Thymus (tissue), 14 donors: Measurements from ENCODE around the gene SCG5. TPM values are rescaled to one million over a fixed set of nuclear protein-coding genes. Genes with fewer than 3 reads are reported as not detected.
"Not testable (repeated sequence)": the region's sequence is repeated elsewhere in the genome, so short reads cannot be mapped to it uniquely, and the experiment has no call there.

Source experiments
- DNase-seq, 9 donors: peaks; one replicate each; pipeline ENCODE4 v3.0.0-alpha.2; 2013; ENCODE audit warnings: low spot score in 9 of 9, low read depth in 6 of 9, missing footprints in 1 of 9
- H3K27ac ChIP-seq, 2 donors: one replicate each; pipeline ENCODE4 v1.5.1; 2013; ENCODE audit warnings: control low read depth in 1 of 2, low read depth in 1 of 2, low read length in 1 of 2, mild to moderate bottlenecking in 1 of 2, moderate library complexity in 1 of 2
- H3K27me3 ChIP-seq, 2 donors: one replicate each; pipeline ENCODE4 v1.5.1; 2013; ENCODE audit warnings: low read length in 1 of 2; ENCODE audit not compliant: control insufficient read depth in 2 of 2, insufficient read depth in 1 of 2
- H3K36me3 ChIP-seq, 2 donors: one replicate each; pipeline ENCODE4 v1.5.1; 2013; ENCODE audit warnings: low read length in 1 of 2, mild to moderate bottlenecking in 1 of 2, moderate library complexity in 1 of 2; ENCODE audit not compliant: control insufficient read depth in 2 of 2, insufficient read depth in 2 of 2
- H3K4me1 ChIP-seq, 2 donors: one replicate each; pipeline ENCODE4 v1.5.1; 2013; ENCODE audit warnings: low read length in 2 of 2; ENCODE audit not compliant: control insufficient read depth in 2 of 2, insufficient read depth in 2 of 2
- H3K4me3 ChIP-seq, 2 donors: one replicate each; pipeline ENCODE4 v1.5.1; 2013; ENCODE audit warnings: low read length in 2 of 2, control low read depth in 1 of 2, mild to moderate bottlenecking in 1 of 2
- H3K9me3 ChIP-seq, 2 donors: one replicate each; pipeline ENCODE4 v1.5.1; 2013; ENCODE audit warnings: low read length in 1 of 2, mild to moderate bottlenecking in 1 of 2; ENCODE audit not compliant: control insufficient read depth in 2 of 2, insufficient read depth in 1 of 2
- WGBS: extraction: QIAGEN DNeasy Blood & Tissue Kit; methylation state at CpG from one replicate; pipeline ENCODE4 v1.1.7; 2013; 5-methylcytosine and 5-hydroxymethylcytosine counted together
- long read RNA-seq, 10 donors: transcript quantifications; one replicate each; lab custom pipeline, GENCODE V29; 2026
- polyA plus RNA-seq: library from polyadenylated mRNA; stranded (reverse); fragments of 200-250 nt; gene quantifications from one replicate; pipeline ENCODE4 v1.2.3, GENCODE V29; 2013
- total RNA-seq: library from RNA; stranded (reverse); fragments of 120-200 nt; gene quantifications from one replicate; pipeline ENCODE4 v1.2.4, GENCODE V29; 2013
- donor health status: healthy.

SCG5 gene
- 2.0 TPM for total RNA-seq
- 3.4 TPM for polyA plus RNA-seq
- long read RNA-seq, donor 1 = 0 reads
- long read RNA-seq, donor 2 = 0 reads
- long read RNA-seq, donor 3, partial matches to known transcripts = 0 of 1 reads
- long read RNA-seq, donor 3, other reads (novel, unspliced or antisense) = 0 of 1 reads
- long read RNA-seq, donor 4, partial matches to known transcripts = 0 of 2 reads
- long read RNA-seq, donor 4, other reads (novel, unspliced or antisense) = 0 of 2 reads
- long read RNA-seq, donor 5, partial matches to known transcripts = 0 of 3 reads
- long read RNA-seq, donor 5, other reads (novel, unspliced or antisense) = 0 of 3 reads
- long read RNA-seq, donor 6, partial matches to known transcripts = 0 of 1 reads
- long read RNA-seq, donor 6, other reads (novel, unspliced or antisense) = 0 of 1 reads
- long read RNA-seq, donor 7, partial matches to known transcripts = 0 of 1 reads
- long read RNA-seq, donor 7, other reads (novel, unspliced or antisense) = 0 of 1 reads
- long read RNA-seq, donor 8 = 0 reads
- long read RNA-seq, donor 9, partial matches to known transcripts = 0 of 1 reads
- long read RNA-seq, donor 9, other reads (novel, unspliced or antisense) = 0 of 1 reads
- long read RNA-seq, donor 10 = 0 reads

GRCh38 chr15:32641517-32642059 lies at the start of gene SCG5:
Gene SCG5, plus strand, starts transcription at chr15:32641710. Its CDS starts 1,883 bp downstream, at chr15:32643593.
- Histone ChIP-seq H3K4me3 (peak within 1 kb of the TSS in 1 of 2 donors; percentile 24), H3K4me1 (no peaks in the 10 kb centered on the region), H3K27me3 (peaks cover 0 to 3% of the 10 kb centered on the region in 2 donors), H3K9me3 (no peaks in the 10 kb centered on the region), H3K36me3 (peaks cover 5 to 12% of the 10 kb centered on the region in 2 donors), H3K27ac (no peak within 1 kb of the TSS)
- no peak for DNase-seq
- WGBS = 66% methylated on average over 22 of the region's 22 CpGs

GRCh38 chr15:32593151-32593550 lies 48.4 kb upstream of the SCG5 start, which contains the start of gene GOLGA8N:
Gene GOLGA8N, plus strand, starts transcription at chr15:32593456.
- not testable (repeated sequence) for DNase-seq, H3K4me1 ChIP-seq, H3K27me3 ChIP-seq, H3K4me3 ChIP-seq, H3K36me3 ChIP-seq, H3K27ac ChIP-seq, H3K9me3 ChIP-seq
- 89% methylated on average over 1 of the region's 8 CpGs for WGBS

- H3K4me3 ChIP-seq, H3K36me3 ChIP-seq, H3K27ac ChIP-seq, H3K9me3 ChIP-seq, H3K4me1 ChIP-seq, H3K27me3 ChIP-seq, DNase-seq: not testable (repeated sequence)
- WGBS = 97% methylated on average over 2 of the region's 2 CpGs
Measured at GRCh38 chr15:32609518-32609917, 32.0 kb upstream of the SCG5 start.

- not testable (repeated sequence) for H3K9me3 ChIP-seq
- DNase-seq = peak in 2 of 9 donors; percentile 21 to 50
Measured at GRCh38 chr15:32610719-32611118, 30.8 kb upstream of the SCG5 start.

GRCh38 chr15:32614712-32615050 lies 26.8 kb upstream of the SCG5 start:
- WGBS = 0% methylated on average over 11 of the region's 16 CpGs
- not testable (repeated sequence) for H3K4me1 ChIP-seq, H3K9me3 ChIP-seq, DNase-seq, H3K27me3 ChIP-seq, H3K36me3 ChIP-seq
- Histone ChIP-seq H3K27ac (peak overlapping the region; percentile 67 to 78), H3K4me3 (peak overlapping the region; percentile 48 to 50)

More at GRCh38 chr15:32610719-32611118, 30.8 kb upstream of the SCG5 start:
- not testable (repeated sequence) for H3K27ac ChIP-seq, H3K4me1 ChIP-seq, H3K4me3 ChIP-seq, H3K27me3 ChIP-seq, H3K36me3 ChIP-seq
- 5% methylated on average over 2 of the region's 3 CpGs for WGBS

- peak; percentile 80 to 97 (median 89) for DNase-seq
- H3K27ac ChIP-seq = peak within 1 kb of the TSS; percentile 67 to 87
- H3K27me3 ChIP-seq, H3K9me3 ChIP-seq, H3K36me3 ChIP-seq, H3K4me1 ChIP-seq: not testable (repeated sequence)
- H3K4me3 ChIP-seq = peak within 1 kb of the TSS; percentile 50 to 63
- under 1% methylated on average over 33 of the region's 43 CpGs for WGBS
Measured at GRCh38 chr15:32615051-32615870, 26.2 kb upstream of the SCG5 start, which contains the start of gene ARHGAP11A. Gene ARHGAP11A, plus strand, starts transcription at chr15:32615504. Its CDS starts 708 bp downstream, at chr15:32616212.

- H3K27me3 ChIP-seq, H3K4me1 ChIP-seq, H3K9me3 ChIP-seq, H3K36me3 ChIP-seq: not testable (repeated sequence)
- under 1% methylated on average over 19 of the region's 24 CpGs for WGBS
- Histone ChIP-seq H3K27ac (peak overlapping the region; percentile 64 to 73), H3K4me3 (peak overlapping the region; percentile 50 to 63)
- DNase-seq = peak in 3 of 9 donors; percentile 11 to 22 (median 16)
Measured at GRCh38 chr15:32615871-32616426, 25.6 kb upstream of the SCG5 start.

- peaks cover 12 to 45% of the 10 kb centered on the region in 2 donors for H3K36me3 ChIP-seq
Measured at GRCh38 chr15:32636410-32636809, 5.1 kb upstream of the SCG5 start.

More at GRCh38 chr15:32636410-32636809, 5.1 kb upstream of the SCG5 start:
- Histone ChIP-seq H3K27ac (no peak overlapping the region), H3K9me3 (no peaks in the 10 kb centered on the region), H3K27me3 (peaks cover 0 to under 1% of the 10 kb centered on the region in 2 donors), H3K4me1 (no peaks in the 10 kb centered on the region), H3K4me3 (no peak overlapping the region)
- DNase-seq = no peak
- 97% methylated on average over 3 of the region's 3 CpGs for WGBS
